Measurements from ENCODE around the gene ACSS1.

Gene ACSS1

DNA sequence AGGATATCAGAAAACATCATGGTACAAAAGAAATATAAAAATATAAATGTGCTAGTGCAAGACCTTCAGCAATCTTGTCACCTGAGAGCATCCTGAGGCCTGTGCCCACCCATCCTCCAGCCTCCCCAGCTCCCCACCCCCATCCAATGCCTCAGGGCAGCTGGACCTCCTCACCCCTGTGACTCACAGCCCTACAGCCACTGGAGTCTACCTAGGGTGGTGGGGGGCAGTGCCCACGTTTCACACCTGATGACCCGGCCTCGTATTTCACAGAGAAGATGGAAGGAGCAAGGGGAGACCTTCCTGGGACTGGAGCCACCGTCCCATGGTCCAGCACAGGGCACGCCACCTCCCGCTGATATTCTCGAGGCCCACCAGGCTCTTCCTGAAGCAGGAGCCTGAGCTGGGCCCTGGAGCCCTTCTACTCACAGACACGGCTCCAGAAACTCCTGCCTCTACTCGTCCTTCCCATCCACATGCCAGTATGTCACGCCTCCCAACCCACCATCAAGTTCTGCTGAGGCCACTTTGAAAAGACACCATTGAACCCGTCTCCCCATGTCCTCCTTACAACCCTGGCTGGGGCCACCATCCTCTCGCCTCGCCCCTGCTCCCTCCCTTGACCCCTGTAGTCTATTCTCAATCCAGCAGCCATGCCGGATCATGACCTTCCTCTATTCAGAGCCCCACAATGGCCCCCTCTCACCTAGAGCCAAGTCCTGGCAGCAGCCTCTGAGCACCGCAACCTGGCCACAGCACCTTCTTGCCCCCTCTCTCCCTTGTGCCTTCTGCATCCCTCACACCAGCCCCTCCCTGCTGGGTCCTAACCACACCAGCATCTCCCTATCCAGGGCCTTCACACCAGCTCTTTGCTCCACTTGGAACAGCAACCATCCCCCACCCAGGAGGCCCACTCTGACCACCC is 78.6 kb downstream of the ACSS1 start:
- TF ChIP-seq, protein P1, sequence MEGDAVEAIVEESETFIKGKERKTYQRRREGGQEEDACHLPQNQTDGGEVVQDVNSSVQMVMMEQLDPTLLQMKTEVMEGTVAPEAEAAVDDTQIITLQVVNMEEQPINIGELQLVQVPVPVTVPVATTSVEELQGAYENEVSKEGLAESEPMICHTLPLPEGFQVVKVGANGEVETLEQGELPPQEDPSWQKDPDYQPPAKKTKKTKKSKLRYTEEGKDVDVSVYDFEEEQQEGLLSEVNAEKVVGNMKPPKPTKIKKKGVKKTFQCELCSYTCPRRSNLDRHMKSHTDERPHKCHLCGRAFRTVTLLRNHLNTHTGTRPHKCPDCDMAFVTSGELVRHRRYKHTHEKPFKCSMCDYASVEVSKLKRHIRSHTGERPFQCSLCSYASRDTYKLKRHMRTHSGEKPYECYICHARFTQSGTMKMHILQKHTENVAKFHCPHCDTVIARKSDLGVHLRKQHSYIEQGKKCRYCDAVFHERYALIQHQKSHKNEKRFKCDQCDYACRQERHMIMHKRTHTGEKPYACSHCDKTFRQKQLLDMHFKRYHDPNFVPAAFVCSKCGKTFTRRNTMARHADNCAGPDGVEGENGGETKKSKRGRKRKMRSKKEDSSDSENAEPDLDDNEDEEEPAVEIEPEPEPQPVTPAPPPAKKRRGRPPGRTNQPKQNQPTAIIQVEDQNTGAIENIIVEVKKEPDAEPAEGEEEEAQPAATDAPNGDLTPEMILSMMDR (IDR thresholded peaks at IDR 0.05; ENCODE audit: insufficient read depth, low read length, missing control alignments) = no peak
- ChIA-PET POLR2A (no interaction called here), CTCF (no interaction called here)
- no peak overlapping the region for H3K4me3 ChIP-seq (ENCODE audit: low read depth, low read length)
- DNase-seq (ENCODE audit: low read depth, low spot score) = no peak

- no peak overlapping the region for H3K4me3 ChIP-seq (ENCODE audit: low read depth, low read length)
- TF ChIP-seq, protein P1 (IDR thresholded peaks at IDR 0.05; ENCODE audit: insufficient read depth, low read length, missing control alignments) = no peak
- CTCF ChIA-PET = interaction anchor here (1.0 kb wide), 1 partner anchor 16 kb away, joined by 7 read pairs; no protein-coding TSS in a partner anchor
- POLR2A ChIA-PET = no interaction called here
- DNase-seq (ENCODE audit: low read depth, low spot score) = no peak
Measured at GRCh38 chr20:24978513-24978912, 79.4 kb downstream of the ACSS1 start.

GRCh38 chr20:24977797-24978196 is 80.1 kb downstream of the ACSS1 start:
- CTCF ChIA-PET = interaction anchor here (1.0 to 1.4 kb wide), 2 partner anchors 16 to 88 kb away, joined by 5 to 7 read pairs; no protein-coding TSS in a partner anchor
- POLR2A ChIA-PET = no interaction called here
- DNase-seq (ENCODE audit: low read depth, low spot score) = no peak
- H3K4me3 ChIP-seq (ENCODE audit: low read depth, low read length) = no peak overlapping the region
- TF ChIP-seq, protein P1 (IDR thresholded peaks at IDR 0.05; ENCODE audit: insufficient read depth, low read length, missing control alignments) = no peak

GRCh38 chr20:24977336-24977735 is 80.6 kb downstream of the ACSS1 start:
- CTCF ChIA-PET = interaction anchor here (1.0 to 1.4 kb wide), 2 partner anchors 16 to 88 kb away, joined by 3 to 5 read pairs; no protein-coding TSS in a partner anchor

GRCh38 chr20:24972341-24972740 is 85.6 kb downstream of the ACSS1 start:
- DNase-seq (ENCODE audit: low read depth, low spot score) = no peak
- TF ChIP-seq, protein P1 (IDR thresholded peaks at IDR 0.05; ENCODE audit: insufficient read depth, low read length, missing control alignments) = no peak
- ChIA-PET CTCF (no interaction called here), POLR2A (no interaction called here)
- H3K4me3 ChIP-seq (ENCODE audit: low read depth, low read length) = no peak overlapping the region

More at GRCh38 chr20:24977336-24977735, 80.6 kb downstream of the ACSS1 start:
- POLR2A ChIA-PET = no interaction called here
- TF ChIP-seq, protein P1 (IDR thresholded peaks at IDR 0.05; ENCODE audit: insufficient read depth, low read length, missing control alignments) = no peak
- H3K4me3 ChIP-seq (ENCODE audit: low read depth, low read length) = no peak overlapping the region
- DNase-seq (ENCODE audit: low read depth, low spot score) = no peak

DNA sequence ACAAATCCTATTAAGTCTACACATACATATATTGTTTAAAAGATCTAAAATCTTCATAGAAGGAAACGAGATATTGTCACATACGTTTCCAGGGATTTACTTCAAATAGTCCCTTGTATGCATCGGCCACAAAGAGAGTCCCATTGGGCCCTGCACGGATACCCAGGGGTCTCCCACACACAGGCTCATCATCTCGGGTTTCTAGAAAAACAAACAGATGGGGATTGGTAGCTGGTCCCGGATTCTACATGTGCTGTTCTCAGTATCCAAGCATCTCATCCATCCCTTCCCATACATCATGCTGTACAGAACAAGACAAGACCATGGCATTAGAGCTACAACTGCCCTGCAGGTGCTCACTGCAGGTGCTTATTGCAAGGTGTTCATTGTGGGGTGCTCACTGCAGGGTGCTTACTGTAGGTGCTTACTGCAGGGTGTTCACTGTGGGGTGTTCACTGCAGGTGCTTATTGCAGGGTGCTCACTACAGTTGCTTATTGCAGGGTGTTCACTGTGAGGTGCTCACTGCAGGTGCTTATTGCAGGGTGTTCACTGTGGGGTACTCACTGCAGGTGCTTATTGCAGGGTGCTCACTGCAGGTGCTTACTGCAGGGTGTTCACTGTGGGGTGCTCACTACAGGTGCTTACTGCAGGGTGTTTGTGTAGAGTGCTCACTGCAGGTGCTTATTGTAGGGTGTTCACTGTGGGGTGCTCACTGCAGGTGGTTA is 86.4 kb downstream of the ACSS1 start:
- H3K4me3 ChIP-seq (ENCODE audit: low read depth, low read length) = no peak overlapping the region
- DNase-seq (ENCODE audit: low read depth, low spot score) = no peak
- TF ChIP-seq, protein P1 (IDR thresholded peaks at IDR 0.05; ENCODE audit: insufficient read depth, low read length, missing control alignments) = no peak
- CTCF ChIA-PET = no interaction called here
- POLR2A ChIA-PET = no interaction called here
